ENCODE results near the gene KRT1.

Gene KRT1

DNA sequence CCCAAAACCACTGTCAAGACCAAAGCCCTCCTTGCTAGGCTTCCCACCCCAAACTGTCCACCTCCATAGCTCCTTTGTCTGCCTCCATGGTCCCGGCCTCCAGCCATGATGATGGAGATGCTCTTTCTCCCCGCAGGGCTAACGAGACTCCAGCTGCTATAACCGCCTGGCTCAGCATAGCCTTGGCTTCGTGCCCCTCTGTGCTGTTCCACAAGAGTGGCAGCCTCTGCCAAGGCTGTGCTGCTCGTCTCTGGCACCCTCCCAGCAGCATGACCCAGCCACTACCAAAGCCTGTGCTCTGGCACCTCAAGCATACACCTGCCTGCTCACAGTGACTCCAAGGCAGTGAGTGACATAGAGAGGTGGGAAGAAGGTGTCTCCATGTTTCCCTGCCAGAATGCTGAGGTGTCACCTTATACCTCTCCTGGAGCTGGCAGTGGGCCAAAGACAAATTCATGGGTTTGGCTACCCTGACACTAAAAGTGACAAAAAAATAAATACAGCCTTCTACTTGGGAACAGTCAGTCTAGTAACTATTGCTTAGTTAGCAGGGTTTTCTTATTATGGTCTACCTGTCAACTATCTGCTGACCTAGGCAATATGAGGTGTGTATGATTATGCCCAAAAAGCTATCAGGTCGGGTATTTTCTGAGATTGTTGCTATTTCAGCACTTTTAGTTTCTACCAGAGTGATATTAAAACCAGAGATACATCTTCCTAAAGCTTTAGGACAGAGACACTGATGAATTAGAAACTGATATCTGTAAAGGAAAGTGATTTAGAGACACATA is 45.7 kb downstream of the KRT1 start (continued):
- no peak for TF ChIP-seq ZNF398 (tag by site-specific recombination; IDR thresholded peaks at IDR 0.05)
- TF ChIP-seq ZNF621 (tag by site-specific recombination; IDR thresholded peaks at IDR 0.05), result no peak

DNA sequence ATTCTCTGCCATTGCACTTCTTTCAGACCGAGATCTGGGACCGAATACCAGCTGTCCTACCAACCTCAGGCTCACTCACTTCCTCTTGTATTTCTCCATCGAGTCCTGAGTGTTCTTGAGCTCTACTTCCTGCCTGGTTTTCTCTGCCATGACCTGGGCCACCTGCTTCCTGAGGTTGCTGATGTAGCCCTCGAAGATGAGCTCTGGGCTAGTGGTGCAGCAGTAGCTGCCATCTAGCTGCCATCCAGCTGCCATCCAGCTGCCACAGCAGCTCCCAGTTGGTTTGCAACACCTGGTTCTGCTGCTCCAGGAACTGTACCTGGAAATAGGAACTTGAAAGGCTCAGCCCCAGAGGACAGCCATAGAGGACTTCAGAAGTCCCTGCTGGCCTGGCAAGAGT is 46.8 kb downstream of the KRT1 start:
- H3K36me3 ChIP-seq (ENCODE audit: control insufficient read depth in 2 of 2, insufficient read depth in 1 of 2, low read length in 2 of 2), result no peaks in the 10 kb centered on the region
- ChIA-PET CTCF (interaction anchor here (1.0 to 1.6 kb wide), 2 partner anchors 247 to 260 kb away, joined by 4 read pairs; no protein-coding TSS in a partner anchor), POLR2A (interaction anchor here (0.6 kb wide), 1 partner anchor 489 kb away, joined by 3 read pairs; no protein-coding TSS in a partner anchor)
- H3K4me3 ChIP-seq (ENCODE audit: low read depth, low read length), result no peak overlapping the region
- H3K27ac ChIP-seq (ENCODE audit: extremely low read depth, low read depth, low read length), result no peak overlapping the region
- TF ChIP-seq ZIC2 (tag by site-specific recombination; IDR thresholded peaks at IDR 0.05) (no peak), OVOL3 (tag by site-specific recombination; IDR thresholded peaks at IDR 0.05) (no peak), ZNF513 (tag by site-specific recombination; IDR thresholded peaks at IDR 0.05) (no peak), INSM2 (tag by site-specific recombination; IDR thresholded peaks at IDR 0.05) (no peak), ZNF837 (tag by site-specific recombination; IDR thresholded peaks at IDR 0.05) (no peak), ZNF23 (tag by site-specific recombination; IDR thresholded peaks at IDR 0.05; ENCODE audit: borderline replicate concordance) (no peak), ZNF585B (tag by site-specific recombination; IDR thresholded peaks at IDR 0.05) (no peak), ZNF214 (tag by site-specific recombination; IDR thresholded peaks at IDR 0.05; ENCODE audit: borderline replicate concordance) (no peak), ZSCAN18 (tag by site-specific recombination; IDR thresholded peaks at IDR 0.05) (no peak), SP3 (tag by site-specific recombination; IDR thresholded peaks at IDR 0.05) (no peak), ZNF747 (tag by site-specific recombination; IDR thresholded peaks at IDR 0.05) (no peak), GLI4 (tag by site-specific recombination; IDR thresholded peaks at IDR 0.05) (no peak), ZNF473 (tag by site-specific recombination; IDR thresholded peaks at IDR 0.05) (no peak), KLF1 (tag by site-specific recombination; IDR thresholded peaks at IDR 0.05) (no peak)
- TF ChIP-seq, protein P1, sequence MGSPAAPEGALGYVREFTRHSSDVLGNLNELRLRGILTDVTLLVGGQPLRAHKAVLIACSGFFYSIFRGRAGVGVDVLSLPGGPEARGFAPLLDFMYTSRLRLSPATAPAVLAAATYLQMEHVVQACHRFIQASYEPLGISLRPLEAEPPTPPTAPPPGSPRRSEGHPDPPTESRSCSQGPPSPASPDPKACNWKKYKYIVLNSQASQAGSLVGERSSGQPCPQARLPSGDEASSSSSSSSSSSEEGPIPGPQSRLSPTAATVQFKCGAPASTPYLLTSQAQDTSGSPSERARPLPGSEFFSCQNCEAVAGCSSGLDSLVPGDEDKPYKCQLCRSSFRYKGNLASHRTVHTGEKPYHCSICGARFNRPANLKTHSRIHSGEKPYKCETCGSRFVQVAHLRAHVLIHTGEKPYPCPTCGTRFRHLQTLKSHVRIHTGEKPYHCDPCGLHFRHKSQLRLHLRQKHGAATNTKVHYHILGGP (tag by site-specific recombination; IDR thresholded peaks at IDR 0.05), result no peak
- TF ChIP-seq, protein P2, sequence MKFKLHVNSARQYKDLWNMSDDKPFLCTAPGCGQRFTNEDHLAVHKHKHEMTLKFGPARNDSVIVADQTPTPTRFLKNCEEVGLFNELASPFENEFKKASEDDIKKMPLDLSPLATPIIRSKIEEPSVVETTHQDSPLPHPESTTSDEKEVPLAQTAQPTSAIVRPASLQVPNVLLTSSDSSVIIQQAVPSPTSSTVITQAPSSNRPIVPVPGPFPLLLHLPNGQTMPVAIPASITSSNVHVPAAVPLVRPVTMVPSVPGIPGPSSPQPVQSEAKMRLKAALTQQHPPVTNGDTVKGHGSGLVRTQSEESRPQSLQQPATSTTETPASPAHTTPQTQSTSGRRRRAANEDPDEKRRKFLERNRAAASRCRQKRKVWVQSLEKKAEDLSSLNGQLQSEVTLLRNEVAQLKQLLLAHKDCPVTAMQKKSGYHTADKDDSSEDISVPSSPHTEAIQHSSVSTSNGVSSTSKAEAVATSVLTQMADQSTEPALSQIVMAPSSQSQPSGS (tag by site-specific recombination; IDR thresholded peaks at IDR 0.05; ENCODE audit: low read depth), result no peak
- H3K9me3 ChIP-seq (ENCODE audit: control insufficient read depth, insufficient read depth, low read depth, low read length), result no peaks in the 10 kb centered on the region
- no peaks in the 10 kb centered on the region; the same call in 1 of the 2 replicates for H3K4me1 ChIP-seq (ENCODE audit: control insufficient read depth, insufficient read depth, low read length)
